ENCODE measurements around the gene PCSK5.
A peak's percentile ranks its signal among the peaks of the same experiment; 100 is the strongest.
"Not testable (repeated sequence)": the region's sequence is repeated elsewhere in the genome, so short reads cannot be mapped to it uniquely, and the experiment has no call there.

Gene PCSK5

GRCh38 chr9:76022317-76022716 lies 131.8 kb downstream of the PCSK5 start:
- no peak for DNase-seq

DNA sequence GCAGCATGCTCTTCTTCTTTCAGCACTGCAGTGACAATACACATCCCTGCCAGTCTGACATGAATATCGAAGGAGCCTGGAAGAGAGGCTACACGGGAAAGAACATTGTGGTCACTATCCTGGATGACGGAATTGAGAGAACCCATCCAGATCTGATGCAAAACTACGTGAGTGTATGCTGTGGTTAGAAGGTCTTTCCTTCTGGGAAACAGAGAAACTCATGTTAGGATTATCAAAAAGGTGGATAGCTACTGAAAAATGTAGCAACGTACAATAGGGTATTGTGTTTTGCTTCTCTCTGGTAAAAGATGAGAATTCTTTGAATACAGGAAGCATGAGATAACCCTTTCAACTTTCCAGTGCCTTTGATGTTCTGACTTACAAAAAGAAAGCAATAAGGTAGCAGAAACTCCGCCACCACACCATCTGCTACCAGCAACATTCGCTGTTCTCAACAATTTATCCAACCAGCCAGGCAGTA lies 133.3 kb downstream of the PCSK5 start:
- peak; percentile 30 for DNase-seq

DNA sequence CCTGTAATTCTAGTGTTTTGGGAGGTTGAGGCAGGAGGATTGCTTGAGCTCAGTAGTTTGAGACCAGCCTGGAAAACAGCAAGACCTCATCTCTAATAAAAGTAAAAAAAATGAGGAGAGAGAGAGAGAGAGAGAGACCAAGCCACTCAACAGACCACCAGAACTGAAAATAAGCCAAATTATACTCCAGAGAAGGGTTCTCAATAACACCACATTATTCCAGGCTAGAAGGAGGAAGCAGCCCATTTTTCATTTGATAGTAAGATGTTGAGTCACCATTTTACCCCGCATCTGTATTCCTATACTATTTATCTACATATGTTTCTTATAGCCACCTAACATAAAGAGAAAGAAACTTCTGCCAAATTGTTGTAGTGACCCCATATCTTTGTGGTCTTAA lies 134.8 kb downstream of the PCSK5 start:
- DNase-seq: no peak

DNA sequence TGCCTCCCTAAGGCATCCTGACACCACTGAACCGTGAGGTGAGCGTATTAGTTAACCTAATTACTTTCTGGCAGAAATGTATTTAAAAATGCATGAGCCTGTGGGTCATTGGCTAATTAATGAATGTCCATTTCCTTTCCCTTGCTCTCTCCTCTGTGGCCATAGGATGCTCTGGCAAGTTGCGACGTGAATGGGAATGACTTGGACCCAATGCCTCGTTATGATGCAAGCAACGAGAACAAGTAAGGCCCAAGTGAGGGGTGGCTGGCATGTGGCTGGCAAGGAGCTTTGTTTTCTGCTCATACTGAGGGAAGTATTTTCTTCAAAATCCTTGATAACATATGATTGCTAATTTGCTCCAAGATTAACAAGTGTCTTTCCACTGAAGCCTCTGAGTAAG lies 136.3 kb downstream of the PCSK5 start:
- DNase-seq: no peak

GRCh38 chr9:76027416-76027815 lies 136.9 kb downstream of the PCSK5 start:
- peak; percentile 20 for DNase-seq

DNA sequence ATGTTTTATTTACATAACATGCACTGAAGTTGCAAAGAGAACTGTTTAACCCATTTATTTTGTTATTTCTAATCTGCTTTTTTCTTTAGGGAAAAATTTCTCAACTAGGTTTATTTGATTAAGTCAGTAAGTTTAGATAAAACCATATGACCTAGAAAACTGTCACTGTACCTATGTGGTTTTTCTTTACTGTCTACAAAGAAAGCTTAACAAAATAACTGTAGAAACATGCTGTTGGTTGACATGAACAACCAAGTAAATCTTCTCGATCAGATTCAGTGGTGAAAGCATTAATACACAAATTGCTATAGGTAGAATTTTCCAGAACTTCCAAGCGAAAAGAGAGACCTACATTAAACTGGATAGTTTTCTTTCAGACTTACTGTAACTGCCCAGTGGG lies 137.4 kb downstream of the PCSK5 start:
- no peak for DNase-seq

DNA sequence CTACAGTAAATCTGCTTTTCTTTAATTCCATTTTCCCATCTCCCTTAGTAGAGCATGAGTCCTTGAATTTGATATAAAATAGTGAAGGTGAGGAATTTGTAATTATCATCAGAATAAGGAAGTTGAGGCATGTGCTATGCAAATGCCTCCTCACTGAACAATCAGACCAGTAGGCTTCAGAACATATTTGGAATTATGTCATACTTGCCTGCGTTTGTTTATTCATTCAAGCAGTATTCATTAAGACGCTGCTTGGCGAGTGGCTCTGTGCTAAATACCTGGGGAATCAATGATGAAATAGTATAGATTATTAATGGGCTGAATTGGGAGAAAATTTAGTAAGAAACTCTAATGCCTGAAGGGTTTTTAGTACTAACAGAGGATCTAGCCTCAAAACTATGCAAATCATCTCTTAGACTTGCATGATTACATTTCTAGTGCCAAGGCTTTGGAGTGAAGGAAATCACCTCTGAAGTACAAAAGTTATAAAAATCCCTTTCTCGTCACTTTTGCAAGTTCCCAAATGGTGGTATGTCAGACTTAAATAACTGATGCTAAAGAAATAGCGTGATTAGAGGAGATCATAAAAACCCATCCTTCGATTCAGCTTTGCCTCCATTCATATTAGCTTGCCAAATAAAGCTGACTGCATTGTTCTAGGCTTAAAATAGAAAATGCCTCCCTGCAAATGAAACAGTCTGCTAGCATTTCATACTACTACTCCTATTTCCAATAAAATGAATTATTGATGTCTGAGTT lies 141.7 kb downstream of the PCSK5 start:
- DNase-seq: no peak

DNA sequence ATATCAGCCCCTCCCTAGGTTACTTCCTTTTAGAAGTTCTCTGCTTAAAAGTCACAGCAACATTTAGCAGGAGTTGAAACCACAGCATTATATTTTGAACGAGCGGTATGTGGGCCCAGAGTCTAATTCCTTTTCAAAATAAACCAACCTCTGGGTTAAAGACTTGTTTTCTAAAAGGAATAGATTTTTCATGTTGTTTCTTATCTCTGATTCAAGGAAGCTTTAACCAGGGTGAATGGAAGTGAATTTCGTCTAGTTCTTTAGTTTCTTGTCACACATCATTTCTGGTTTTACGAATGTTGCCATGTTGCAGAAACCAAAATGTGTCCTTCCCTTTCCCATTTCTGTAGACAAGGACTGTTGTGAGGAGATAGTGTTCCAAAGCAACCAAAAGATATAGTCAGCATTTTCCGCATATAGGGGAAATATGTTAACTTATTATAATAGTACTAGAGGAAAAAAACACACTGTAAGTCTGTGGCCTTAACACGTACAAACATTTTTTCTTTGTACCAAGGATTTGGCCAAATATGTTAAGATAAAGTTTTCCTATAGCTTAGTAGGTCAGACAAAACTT lies 142.4 kb downstream of the PCSK5 start:
- no peak for DNase-seq

DNA sequence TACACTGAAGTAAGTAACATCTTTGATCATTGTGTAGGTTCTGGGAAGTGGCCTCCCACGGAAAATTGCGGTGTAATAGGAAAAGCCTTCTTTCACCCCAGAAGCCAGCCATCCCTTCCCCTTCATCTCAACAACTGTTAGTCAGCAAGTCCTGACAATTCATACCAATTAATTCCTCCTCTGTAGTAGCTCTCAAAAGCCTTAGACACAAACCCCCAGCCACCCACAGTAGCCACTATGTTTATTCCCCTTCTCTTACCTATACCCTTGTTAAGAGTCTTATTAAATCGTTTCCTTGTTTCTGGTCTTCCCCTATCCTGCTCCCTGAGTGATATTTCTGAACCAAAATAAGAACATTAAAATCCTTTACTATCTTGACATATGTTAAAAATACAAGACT lies 143.6 kb downstream of the PCSK5 start:
- DNase-seq: no peak

GRCh38 chr9:76036762-76037161 lies 146.3 kb downstream of the PCSK5 start:
- DNase-seq: no peak

GRCh38 chr9:76037587-76038225 lies 147.2 kb downstream of the PCSK5 start:
- DNase-seq: no peak

DNA sequence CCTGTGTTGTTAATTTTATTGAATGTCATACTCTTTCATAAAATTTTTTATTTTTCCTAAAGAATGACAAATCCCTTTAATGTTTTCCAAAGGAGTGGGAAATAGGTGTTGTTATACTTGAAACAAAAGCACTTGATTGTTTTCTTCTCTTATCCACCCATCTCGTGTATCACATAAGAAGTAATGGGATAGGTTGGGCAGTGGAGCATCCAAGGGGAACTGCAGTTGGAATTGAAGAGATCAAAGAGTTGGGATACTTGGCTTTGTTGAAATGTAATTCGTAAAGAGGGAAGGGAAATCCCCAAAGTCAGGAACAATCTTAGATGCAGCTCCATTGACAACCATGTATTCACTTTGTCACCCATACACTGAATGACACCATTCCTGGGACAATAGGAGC lies 148.0 kb downstream of the PCSK5 start:
- DNase-seq: no peak

- DNase-seq: no peak
Measured at GRCh38 chr9:76044266-76044819, 153.9 kb downstream of the PCSK5 start.

- DNase-seq: no peak
Measured at GRCh38 chr9:76045221-76045620, 154.7 kb downstream of the PCSK5 start.

DNA sequence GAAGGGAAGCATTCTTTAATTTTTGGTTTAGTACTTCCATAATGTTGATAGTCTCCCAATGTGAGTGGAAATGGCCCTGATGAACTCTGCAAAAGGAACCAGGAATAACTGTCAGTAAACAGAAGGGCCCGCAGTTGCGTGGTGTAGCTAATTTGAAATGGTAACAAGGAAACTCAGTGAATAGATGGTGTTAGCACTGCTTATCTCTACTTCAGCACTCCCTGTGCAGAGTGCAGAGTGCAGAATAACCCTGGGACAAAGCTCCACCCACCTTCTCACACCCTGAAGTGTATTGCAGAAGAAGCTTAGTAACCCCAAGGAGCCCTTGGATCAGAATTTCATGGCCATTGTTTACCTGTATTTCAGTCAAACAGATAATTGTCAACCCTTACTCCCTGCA lies 158.9 kb downstream of the PCSK5 start:
- no peak for DNase-seq

- DNase-seq: no peak
Measured at GRCh38 chr9:76067696-76068095, 177.2 kb downstream of the PCSK5 start.

- no peak for DNase-seq
Measured at GRCh38 chr9:76077537-76077936, 187.1 kb downstream of the PCSK5 start.

- not testable (repeated sequence) for DNase-seq
Measured at GRCh38 chr9:76081281-76081680, 190.8 kb downstream of the PCSK5 start.

GRCh38 chr9:76082057-76082456 lies 191.6 kb downstream of the PCSK5 start:
- no peak for DNase-seq

DNA sequence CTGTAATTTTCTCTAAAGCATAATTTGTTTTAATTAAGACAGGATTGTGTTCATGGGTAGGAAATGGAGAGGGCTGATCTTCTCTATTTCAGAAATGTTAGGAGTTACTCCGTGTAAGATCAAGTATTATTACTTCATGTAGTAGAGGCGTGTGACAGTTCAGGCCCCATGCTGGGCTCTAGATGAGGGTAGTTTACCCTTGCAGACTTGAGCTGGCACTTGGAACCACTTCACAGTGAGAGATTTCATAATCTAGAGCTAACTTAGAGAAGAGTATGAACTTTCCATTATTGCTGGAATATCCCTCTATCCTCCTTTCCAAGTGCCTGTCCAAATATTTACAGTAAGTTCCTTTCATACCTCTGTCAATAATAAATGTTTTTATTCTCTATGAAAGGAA lies 195.1 kb downstream of the PCSK5 start:
- DNase-seq: no peak

- no peak for DNase-seq
Measured at GRCh38 chr9:76086539-76086938, 196.1 kb downstream of the PCSK5 start.

DNA sequence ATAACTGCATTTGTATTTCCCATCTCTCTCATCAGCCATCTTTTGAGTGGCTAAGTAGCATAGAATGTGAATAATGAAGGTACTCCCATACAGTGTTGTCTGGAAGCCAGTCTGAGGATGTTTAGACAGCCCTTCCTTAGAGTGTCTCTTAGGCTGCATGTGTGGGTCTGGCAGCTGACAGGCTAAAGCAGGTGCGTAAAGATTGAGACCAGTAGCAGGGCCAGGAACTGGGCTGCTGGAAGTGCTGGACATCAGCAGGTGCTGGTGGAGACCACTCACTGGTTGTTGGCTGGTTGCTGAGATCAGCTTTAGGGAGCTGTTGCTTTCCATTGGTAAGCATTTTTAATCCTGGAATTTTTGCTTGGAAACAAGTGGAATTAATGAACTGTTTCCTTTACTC lies 197.5 kb downstream of the PCSK5 start:
- no peak for DNase-seq

- no peak for DNase-seq
Measured at GRCh38 chr9:76090330-76090729, 199.9 kb downstream of the PCSK5 start.

DNA sequence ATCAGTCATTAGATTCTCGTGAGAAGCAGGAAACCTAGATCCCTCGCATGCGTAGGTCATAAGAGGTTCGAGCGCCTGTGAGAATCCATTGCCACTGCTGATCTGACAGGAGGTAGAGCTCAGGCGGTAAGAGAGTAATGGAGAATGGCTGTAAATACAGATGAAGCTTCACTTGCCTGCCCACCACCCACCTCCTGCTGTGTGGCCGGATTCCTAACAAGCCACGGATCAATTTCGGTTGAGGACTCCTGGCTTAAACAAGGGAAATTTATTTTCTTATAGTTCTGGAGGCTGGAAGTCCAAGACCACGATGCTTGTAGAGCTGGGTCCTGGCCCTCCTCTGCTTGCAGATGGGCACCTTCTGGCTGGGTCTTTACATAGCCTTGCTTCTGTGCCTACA lies 200.4 kb downstream of the PCSK5 start:
- DNase-seq: no peak
